ENCODE data around the gene PAXIP1. TPM values are rescaled to one million over a fixed set of nuclear protein-coding genes. Genes with fewer than 3 reads are reported as not detected.
"Not testable (repeated sequence)": the region's sequence is repeated elsewhere in the genome, so short reads cannot be mapped to it uniquely, and the experiment has no call there.

Gene PAXIP1
- total RNA-seq, 1 donor from 2014 or later: 16.8 TPM

- Mint-ChIP-seq H3K9me3 (ENCODE audit: unreplicated experiment) (no peaks in the 10 kb centered on the region), H3K36me3 (ENCODE audit: low read depth, unreplicated experiment) (no peaks in the 10 kb centered on the region), H3K4me1 (ENCODE audit: unreplicated experiment) (no peaks in the 10 kb centered on the region), H3K4me3 (ENCODE audit: unreplicated experiment) (no peak overlapping the region), H3K27ac (ENCODE audit: unreplicated experiment) (no peak overlapping the region), H3K27me3 (ENCODE audit: unreplicated experiment) (no peaks in the 10 kb centered on the region)
- no peak for DNase-seq (ENCODE audit: low spot score)
- TF ChIP-seq, protein P1, sequence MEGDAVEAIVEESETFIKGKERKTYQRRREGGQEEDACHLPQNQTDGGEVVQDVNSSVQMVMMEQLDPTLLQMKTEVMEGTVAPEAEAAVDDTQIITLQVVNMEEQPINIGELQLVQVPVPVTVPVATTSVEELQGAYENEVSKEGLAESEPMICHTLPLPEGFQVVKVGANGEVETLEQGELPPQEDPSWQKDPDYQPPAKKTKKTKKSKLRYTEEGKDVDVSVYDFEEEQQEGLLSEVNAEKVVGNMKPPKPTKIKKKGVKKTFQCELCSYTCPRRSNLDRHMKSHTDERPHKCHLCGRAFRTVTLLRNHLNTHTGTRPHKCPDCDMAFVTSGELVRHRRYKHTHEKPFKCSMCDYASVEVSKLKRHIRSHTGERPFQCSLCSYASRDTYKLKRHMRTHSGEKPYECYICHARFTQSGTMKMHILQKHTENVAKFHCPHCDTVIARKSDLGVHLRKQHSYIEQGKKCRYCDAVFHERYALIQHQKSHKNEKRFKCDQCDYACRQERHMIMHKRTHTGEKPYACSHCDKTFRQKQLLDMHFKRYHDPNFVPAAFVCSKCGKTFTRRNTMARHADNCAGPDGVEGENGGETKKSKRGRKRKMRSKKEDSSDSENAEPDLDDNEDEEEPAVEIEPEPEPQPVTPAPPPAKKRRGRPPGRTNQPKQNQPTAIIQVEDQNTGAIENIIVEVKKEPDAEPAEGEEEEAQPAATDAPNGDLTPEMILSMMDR (IDR thresholded peaks at IDR 0.05; ENCODE audit: unreplicated experiment): no peak
These were observed 55.3 kb downstream of the PAXIP1 start for GRCh38 chr7:154947604-154948003.

GRCh38 chr7:154946166-154946565 lies 56.8 kb downstream of the PAXIP1 start:
- Mint-ChIP-seq H3K36me3 (ENCODE audit: low read depth, unreplicated experiment) (peaks cover 4% of the 10 kb centered on the region), H3K27ac (ENCODE audit: unreplicated experiment) (no peak overlapping the region), H3K4me3 (ENCODE audit: unreplicated experiment) (no peak overlapping the region), H3K4me1 (ENCODE audit: unreplicated experiment) (no peaks in the 10 kb centered on the region), H3K27me3 (ENCODE audit: unreplicated experiment) (no peaks in the 10 kb centered on the region), H3K9me3 (ENCODE audit: unreplicated experiment) (no peaks in the 10 kb centered on the region)
- DNase-seq (ENCODE audit: low spot score): no peak
- TF ChIP-seq, protein P1 (IDR thresholded peaks at IDR 0.05; ENCODE audit: unreplicated experiment): no peak

DNA sequence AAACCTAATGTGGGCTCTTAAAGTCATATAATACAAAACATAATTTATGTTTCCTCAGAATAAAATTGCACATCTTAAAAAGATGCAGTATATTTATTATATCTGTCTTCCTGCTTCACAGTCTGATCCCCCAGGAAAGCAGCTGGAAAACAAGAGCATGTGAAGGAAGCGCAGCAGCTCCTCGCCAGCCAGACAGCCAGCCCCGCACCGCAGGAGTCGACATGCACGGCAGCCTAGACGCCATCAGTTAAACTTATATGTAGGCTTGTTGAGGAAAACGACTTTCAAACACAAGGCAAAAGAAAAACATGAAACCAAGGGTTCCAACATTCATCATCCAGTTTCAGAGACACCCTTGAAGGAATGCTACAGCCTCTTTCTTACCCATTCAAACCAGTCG lies 59.0 kb downstream of the PAXIP1 start:
- Mint-ChIP-seq H3K27ac (ENCODE audit: unreplicated experiment) (no peak overlapping the region), H3K27me3 (ENCODE audit: unreplicated experiment) (no peaks in the 10 kb centered on the region), H3K36me3 (ENCODE audit: low read depth, unreplicated experiment) (peaks cover 12% of the 10 kb centered on the region), H3K4me1 (ENCODE audit: unreplicated experiment) (no peaks in the 10 kb centered on the region), H3K4me3 (ENCODE audit: unreplicated experiment) (no peak overlapping the region), H3K9me3 (ENCODE audit: unreplicated experiment) (no peaks in the 10 kb centered on the region)
- TF ChIP-seq, protein P1 (IDR thresholded peaks at IDR 0.05; ENCODE audit: unreplicated experiment): no peak
- no peak for DNase-seq (ENCODE audit: low spot score)

GRCh38 chr7:154942691-154943090 lies 60.2 kb downstream of the PAXIP1 start:
- no peak overlapping the region for H3K27ac Mint-ChIP-seq (ENCODE audit: unreplicated experiment)
- no peak for DNase-seq (ENCODE audit: low spot score)
- H3K4me3 Mint-ChIP-seq (ENCODE audit: unreplicated experiment): no peak overlapping the region
- TF ChIP-seq, protein P1 (IDR thresholded peaks at IDR 0.05; ENCODE audit: unreplicated experiment): no peak
- no peaks in the 10 kb centered on the region for H3K27me3 Mint-ChIP-seq (ENCODE audit: unreplicated experiment)
- H3K4me1 Mint-ChIP-seq (ENCODE audit: unreplicated experiment): no peaks in the 10 kb centered on the region
- peaks cover 12% of the 10 kb centered on the region for H3K36me3 Mint-ChIP-seq (ENCODE audit: low read depth, unreplicated experiment)
- H3K9me3 Mint-ChIP-seq (ENCODE audit: unreplicated experiment): no peaks in the 10 kb centered on the region

DNA sequence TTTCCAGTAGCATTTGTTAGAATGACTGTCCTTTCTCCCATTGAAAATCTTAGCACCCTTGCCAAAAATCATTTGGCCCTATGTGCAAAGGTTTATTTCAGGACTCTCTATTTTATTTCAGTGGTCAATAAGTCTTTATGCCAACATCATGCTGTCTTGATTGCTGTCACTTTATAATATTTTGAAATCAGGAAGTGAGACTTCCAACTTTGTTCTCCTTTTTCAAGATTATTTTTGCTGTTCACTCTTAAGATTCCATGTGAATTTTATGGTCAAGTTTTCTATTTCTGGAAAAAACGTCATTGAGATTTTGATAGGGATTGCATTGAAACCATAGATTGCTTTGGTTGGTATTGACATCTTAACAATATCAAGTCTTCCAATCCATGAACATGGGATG lies 65.1 kb downstream of the PAXIP1 start:
- H3K27ac Mint-ChIP-seq (ENCODE audit: unreplicated experiment): no peak overlapping the region
- H3K9me3 Mint-ChIP-seq (ENCODE audit: unreplicated experiment): peaks cover 8% of the 10 kb centered on the region
- H3K27me3 Mint-ChIP-seq (ENCODE audit: unreplicated experiment): no peaks in the 10 kb centered on the region
- H3K36me3 Mint-ChIP-seq (ENCODE audit: low read depth, unreplicated experiment): peaks cover 23% of the 10 kb centered on the region
- no peak for DNase-seq (ENCODE audit: low spot score)
- no peaks in the 10 kb centered on the region for H3K4me1 Mint-ChIP-seq (ENCODE audit: unreplicated experiment)
- TF ChIP-seq, protein P1 (IDR thresholded peaks at IDR 0.05; ENCODE audit: unreplicated experiment): no peak
- no peak overlapping the region for H3K4me3 Mint-ChIP-seq (ENCODE audit: unreplicated experiment)

DNA sequence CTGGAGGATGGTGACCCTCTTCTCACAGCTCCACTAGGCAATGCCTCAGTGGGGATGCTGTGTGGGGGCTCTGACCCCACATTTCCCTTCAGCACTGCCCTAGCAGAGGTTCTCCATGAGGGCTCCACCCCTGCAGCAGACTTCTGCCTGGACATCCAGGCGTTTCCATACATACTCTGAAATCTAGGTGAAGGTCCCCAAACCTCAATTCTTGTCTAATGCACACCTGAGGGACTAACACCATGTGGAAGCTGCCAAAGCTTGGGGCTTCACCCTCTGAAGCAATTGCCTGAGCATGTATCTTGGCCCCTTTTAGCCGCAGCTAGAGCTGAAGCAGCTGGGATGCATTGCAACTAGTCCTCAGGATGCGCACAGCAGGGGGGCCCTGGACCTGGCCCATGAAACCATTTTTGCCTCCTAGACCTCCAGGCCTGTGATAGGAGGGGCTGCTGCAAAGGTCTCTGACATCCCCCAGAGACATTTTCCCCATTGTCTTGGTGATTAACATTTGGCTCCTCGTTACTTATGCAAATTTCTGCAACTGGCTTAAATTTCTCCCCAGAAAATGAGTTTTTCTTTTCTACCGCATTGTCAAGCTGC lies 68.5 kb downstream of the PAXIP1 start:
- H3K4me3 Mint-ChIP-seq (ENCODE audit: unreplicated experiment); H3K27me3 Mint-ChIP-seq (ENCODE audit: unreplicated experiment); H3K9me3 Mint-ChIP-seq (ENCODE audit: unreplicated experiment); H3K27ac Mint-ChIP-seq (ENCODE audit: unreplicated experiment); H3K4me1 Mint-ChIP-seq (ENCODE audit: unreplicated experiment); DNase-seq (ENCODE audit: low spot score): not testable (repeated sequence)
- peaks cover 11% of the 10 kb centered on the region for H3K36me3 Mint-ChIP-seq (ENCODE audit: low read depth, unreplicated experiment)

All from endothelial cell (in vitro differentiated cells).